ENCODE data around the gene MICU1. TPM values are rescaled to one million over a fixed set of nuclear protein-coding genes. Genes with fewer than 3 reads are reported as not detected.

The MICU1 gene
- total RNA-seq, 4 donors from 2014 or later = 21.9 to 36.2 (median 31.7) TPM

DNA sequence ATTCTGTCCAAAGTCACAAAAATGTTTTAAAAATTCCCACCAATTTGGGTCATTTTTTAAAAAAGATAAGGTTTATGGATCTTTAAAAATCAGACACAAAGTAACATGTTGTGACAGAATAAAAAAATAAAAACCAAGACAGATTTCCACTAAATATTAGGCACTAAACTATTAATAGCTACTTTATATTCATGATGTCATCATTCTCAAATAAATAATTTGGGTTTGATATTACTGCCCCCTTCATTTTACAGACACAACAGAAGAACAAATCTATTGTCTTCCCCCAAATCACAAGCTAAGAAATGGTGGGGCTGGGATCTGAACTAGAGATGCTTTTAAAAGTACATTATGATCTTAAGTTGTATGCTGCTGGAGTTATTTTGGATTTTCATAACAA, 119.4 kb downstream of the MICU1 start:
- no peak for ATAC-seq (ENCODE audit: low FRiP score)
- TF ChIP-seq CTCF (IDR thresholded peaks at IDR 0.05) = no peak
- DNase-seq (ENCODE audit: low spot score) = no peak

- ATAC-seq (ENCODE audit: low FRiP score) (no peak), DNase-seq (ENCODE audit: low spot score) (no peak)
- TF ChIP-seq CTCF (IDR thresholded peaks at IDR 0.05) = no peak
Measured at GRCh38 chr10:72505435-72505834, 120.4 kb downstream of the MICU1 start.

- no peak for TF ChIP-seq CTCF (IDR thresholded peaks at IDR 0.05)
- DNase-seq (ENCODE audit: low spot score) (no peak), ATAC-seq (ENCODE audit: low FRiP score) (no peak)
Measured at GRCh38 chr10:72503694-72504438, 122.0 kb downstream of the MICU1 start.

DNA sequence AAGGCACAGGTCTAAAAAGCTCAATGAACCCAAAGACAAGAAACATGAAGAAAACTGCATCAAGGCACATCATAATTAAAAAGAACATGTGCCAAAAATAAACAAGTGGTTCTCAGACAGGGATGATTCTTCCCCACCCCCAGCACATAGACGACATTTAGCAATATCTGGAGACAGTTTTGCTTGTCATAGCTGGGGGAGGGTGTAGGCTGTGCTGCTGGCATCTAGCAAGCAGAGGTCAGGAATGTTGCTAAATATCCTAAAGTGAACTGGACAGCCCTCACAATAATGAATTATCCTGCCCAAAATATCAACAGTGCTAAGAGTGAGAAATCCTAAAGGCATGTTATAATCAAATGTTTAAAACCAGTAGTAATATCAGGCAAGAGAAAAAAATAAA, 122.6 kb downstream of the MICU1 start:
- no peak for TF ChIP-seq CTCF (IDR thresholded peaks at IDR 0.05)
- no peak for DNase-seq (ENCODE audit: low spot score)
- peak; percentile 95 for ATAC-seq (ENCODE audit: low FRiP score)

DNA sequence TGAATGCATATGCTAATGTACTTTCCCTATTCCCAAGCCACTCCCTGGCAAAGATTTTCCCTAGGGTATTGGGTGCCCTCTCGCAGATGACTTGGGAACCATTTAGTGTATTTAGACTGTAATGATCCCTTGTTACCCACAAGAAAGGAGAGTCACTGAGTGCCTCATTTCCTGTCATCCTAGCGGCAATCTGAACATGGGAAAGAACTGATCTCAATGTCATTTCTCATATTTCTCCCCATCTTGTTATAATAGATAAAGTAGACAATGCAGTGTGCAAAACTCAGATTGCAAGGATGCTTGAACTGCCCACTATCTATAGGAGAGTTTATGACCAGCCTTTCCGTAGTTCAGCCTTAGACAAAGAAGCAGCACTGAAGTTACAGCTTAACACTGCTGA, 123.3 kb downstream of the MICU1 start:
- no peak for TF ChIP-seq CTCF (IDR thresholded peaks at IDR 0.05)
- ATAC-seq (ENCODE audit: low FRiP score) (no peak), DNase-seq (ENCODE audit: low spot score) (no peak)

GRCh38 chr10:72499701-72500100, 126.2 kb downstream of the MICU1 start:
- no peak for TF ChIP-seq CTCF (IDR thresholded peaks at IDR 0.05)
- no peak for ATAC-seq (ENCODE audit: low FRiP score)
- DNase-seq (ENCODE audit: low spot score) = no peak

DNA sequence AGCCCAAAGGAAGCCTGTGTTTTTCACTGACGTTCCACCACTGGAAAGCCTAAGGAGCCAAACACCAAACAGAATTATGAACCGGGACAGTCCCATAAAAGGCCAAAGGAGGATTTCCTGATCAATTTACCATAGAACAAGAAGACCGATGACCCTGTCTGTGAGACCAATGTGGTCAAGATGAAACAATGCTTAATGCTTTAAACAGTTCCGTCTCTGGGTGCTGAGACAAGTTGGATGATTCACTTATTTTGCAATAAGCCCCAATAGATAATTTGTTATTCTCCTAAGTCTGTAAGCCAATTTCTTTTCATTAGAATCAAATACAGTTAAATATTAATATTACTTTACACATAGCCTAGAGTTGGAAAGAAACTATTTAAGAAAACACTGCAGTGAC, 134.9 kb downstream of the MICU1 start:
- no peak for ATAC-seq (ENCODE audit: low FRiP score)
- TF ChIP-seq CTCF (IDR thresholded peaks at IDR 0.05) = no peak
- DNase-seq (ENCODE audit: low spot score) = no peak
